Upper lobe of left lung (tissue), 6 donors: ENCODE measurements around the gene FAF1. TPM values are rescaled to one million over a fixed set of nuclear protein-coding genes. Genes with fewer than 3 reads are reported as not detected.

ENCODE experiments used
- ATAC-seq, 2 donors: fragments of 200-7000 bp; cut with Tn5 transposase; one replicate each; pipeline ENCODE4 v1.9.1; 2022; ENCODE audit warnings: mild to moderate bottlenecking in 2 of 2, moderate library complexity in 2 of 2; ENCODE audit not compliant: low FRiP score in 2 of 2
- DNase-seq, 2 donors: peaks; one replicate each; pipeline ENCODE4 v3.0.0-alpha.2; 2019 to 2020
- H3K27ac ChIP-seq, 4 donors: fragments of 200-600 bp; sonication (generic); one replicate each; pipeline ENCODE4 v1.5.1; 2016 to 2019
- H3K27me3 ChIP-seq, 4 donors: fragments of 200-600 bp; sonication (generic); one replicate each; pipeline ENCODE4 v1.5.1; 2017 to 2019
- H3K36me3 ChIP-seq, 4 donors: fragments of 200-600 bp; sonication (generic); one replicate each; pipeline ENCODE4 v1.5.1; 2016 to 2019
- H3K4me1 ChIP-seq, 4 donors: fragments of 200-600 bp; sonication (generic); one replicate each; pipeline ENCODE4 v1.5.1; 2018 to 2019
- H3K4me3 ChIP-seq, 4 donors: fragments of 200-600 bp; sonication (generic); one replicate each; pipeline ENCODE4 v1.5.1; 2017 to 2019; ENCODE audit warnings: mild to moderate bottlenecking in 2 of 4, moderate library complexity in 1 of 4
- H3K9me3 ChIP-seq, 4 donors: fragments of 200-600 bp; sonication (generic); one replicate each; pipeline ENCODE4 v1.5.1; 2018 to 2019
- CTCF ChIP-seq, 6 experiments: fragments of 450-650 bp in 4 of 6; fragments of 200-600 bp in 2 of 6; sonication (generic) in 2 of 6; IDR thresholded peaks; one replicate each; pipeline ENCODE4 v1.5.1; 2016 to 2019; ENCODE audit warnings: antibody characterized with exemption in 6 of 6
- EP300 ChIP-seq, 4 donors: sonication (generic); formaldehyde crosslinking; IDR thresholded peaks; one replicate each; pipeline ENCODE4 v1.5.1; 2017; ENCODE audit warnings: antibody characterized with exemption in 4 of 4, control low read depth in 2 of 4
- POLR2A ChIP-seq, 4 donors: fragments of 450-650 bp; IDR thresholded peaks; one replicate each; pipeline ENCODE4 v1.5.1; 2016 to 2017; ENCODE audit warnings: antibody characterized with exemption in 4 of 4, mild to moderate bottlenecking in 2 of 4
- POLR2AphosphoS5 ChIP-seq, 2 donors: sonication (generic); formaldehyde crosslinking; IDR thresholded peaks; one replicate each; pipeline ENCODE4 v1.5.1; 2017; ENCODE audit warnings: antibody characterized with exemption in 2 of 2
- WGBS, 2 donors: methylation state at CpG; one replicate each; pipeline ENCODE4 v1.1.5; 2017 to 2018; 5-methylcytosine and 5-hydroxymethylcytosine counted together
- total RNA-seq, 6 donors: library from RNA; depleted of rRNA in 4 of 6; stranded (reverse); fragments of >200 nt in 4 of 6; gene quantifications; one replicate each; pipeline versions ENCODE4 v1.1.0 to v1.2.1, GENCODE V29; 2016 to 2021
- donor health status: DM: no; HTN: no; CAD: no; lungs with moderate emphysema.
- donor health status: DM: no; HTN: yes; CAD: no; lungs with severe emphysema.

The FAF1 gene
- total RNA-seq, 6 donors from 2014 or later = 30.2 to 52.3 (median 35.0) TPM

DNA sequence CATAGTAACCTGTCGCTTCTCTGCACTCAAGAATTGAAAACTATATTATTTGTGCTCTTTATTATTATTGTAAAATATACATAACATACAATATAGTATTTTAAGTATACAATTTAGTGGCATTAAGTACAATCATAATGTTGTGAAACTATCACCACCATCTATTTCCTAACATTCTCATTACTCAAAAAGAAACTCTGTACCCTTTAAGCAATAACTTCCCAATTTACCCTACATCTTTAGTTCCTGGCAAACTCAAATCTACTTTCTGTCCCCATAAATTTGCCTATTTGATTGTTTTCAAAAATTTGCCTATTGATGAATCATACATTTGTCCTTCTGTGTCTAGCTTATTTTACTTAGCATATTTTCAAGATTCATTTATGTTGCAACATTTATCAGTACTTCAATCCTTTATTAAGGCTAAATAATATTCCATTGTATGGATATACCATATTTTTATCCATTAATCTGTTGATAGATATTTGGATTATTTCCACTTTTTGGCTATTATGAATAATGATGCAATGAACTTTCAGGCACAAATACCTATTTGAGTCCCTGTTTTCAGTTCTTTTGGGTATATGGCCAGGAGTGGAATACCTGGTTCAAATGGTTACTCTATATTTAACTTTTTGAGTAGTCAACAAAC lies 437.2 kb downstream of the FAF1 start:
- Histone ChIP-seq H3K27me3 (no peaks in the 10 kb centered on the region), H3K36me3 (peaks cover 0 to 6% (median 2%) of the 10 kb centered on the region in 4 donors), H3K4me1 (no peaks in the 10 kb centered on the region), H3K4me3 (no peak overlapping the region), H3K27ac (no peak overlapping the region), H3K9me3 (peaks cover 0 to 4% (median 0%) of the 10 kb centered on the region in 4 donors)
- WGBS, 2 donors = 100% methylated on average over 1 of the region's 1 CpG
- DNase-seq (no peak), ATAC-seq (no peak)
- TF ChIP-seq POLR2AphosphoS5 (IDR thresholded peaks at IDR 0.05) = no peak
- no peak for TF ChIP-seq POLR2A (IDR thresholded peaks at IDR 0.05)
- TF ChIP-seq EP300 (IDR thresholded peaks at IDR 0.05) = no peak
- no peak for TF ChIP-seq CTCF (IDR thresholded peaks at IDR 0.05)

- Histone ChIP-seq H3K4me1 (no peaks in the 10 kb centered on the region), H3K27me3 (no peaks in the 10 kb centered on the region), H3K9me3 (peaks cover 0 to 4% (median 0%) of the 10 kb centered on the region in 4 donors), H3K4me3 (no peak overlapping the region), H3K36me3 (peaks cover 0 to 2% (median under 1%) of the 10 kb centered on the region in 4 donors), H3K27ac (no peak overlapping the region)
- TF ChIP-seq POLR2A (IDR thresholded peaks at IDR 0.05) = no peak
- no peak for TF ChIP-seq CTCF (IDR thresholded peaks at IDR 0.05)
- no peak for TF ChIP-seq POLR2AphosphoS5 (IDR thresholded peaks at IDR 0.05)
- TF ChIP-seq EP300 (IDR thresholded peaks at IDR 0.05) = no peak
- DNase-seq (no peak), ATAC-seq (no peak)
- 92 to 93% methylated on average over 4 of the region's 4 CpGs for WGBS, 2 donors
These were observed 438.4 kb downstream of the FAF1 start for GRCh38 chr1:50521703-50522102.

GRCh38 chr1:50517488-50517887 lies 442.6 kb downstream of the FAF1 start:
- ATAC-seq = no peak
- Histone ChIP-seq H3K4me1 (no peaks in the 10 kb centered on the region), H3K27me3 (no peaks in the 10 kb centered on the region), H3K9me3 (no peaks in the 10 kb centered on the region), H3K36me3 (no peaks in the 10 kb centered on the region), H3K27ac (no peak overlapping the region), H3K4me3 (no peak overlapping the region)
- DNase-seq = no peak
- TF ChIP-seq CTCF (IDR thresholded peaks at IDR 0.05) (no peak), EP300 (IDR thresholded peaks at IDR 0.05) (no peak), POLR2A (IDR thresholded peaks at IDR 0.05) (no peak), POLR2AphosphoS5 (IDR thresholded peaks at IDR 0.05) (no peak)

DNA sequence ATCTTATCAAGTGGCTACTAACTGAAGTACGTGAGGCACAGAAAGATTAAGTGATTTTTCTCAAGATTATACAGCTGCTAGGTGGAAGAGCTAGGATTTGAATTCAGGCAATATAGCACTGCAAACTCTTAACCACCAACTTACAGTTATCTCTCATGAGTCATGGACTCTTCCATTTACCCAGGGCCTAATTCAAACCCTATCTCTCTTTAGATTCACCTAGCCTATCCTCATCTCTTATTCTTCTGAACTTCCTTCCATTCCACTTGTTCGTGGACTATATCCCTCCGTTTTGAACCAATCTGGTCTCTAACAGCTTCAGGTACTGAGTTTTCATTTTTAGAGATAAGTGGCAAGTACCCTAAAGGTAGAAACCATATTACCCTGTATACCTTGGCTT lies 444.0 kb downstream of the FAF1 start:
- no peak for TF ChIP-seq CTCF (IDR thresholded peaks at IDR 0.05)
- TF ChIP-seq EP300 (IDR thresholded peaks at IDR 0.05) = no peak
- no peak for TF ChIP-seq POLR2A (IDR thresholded peaks at IDR 0.05)
- no peak for TF ChIP-seq POLR2AphosphoS5 (IDR thresholded peaks at IDR 0.05)
- Histone ChIP-seq H3K27me3 (no peaks in the 10 kb centered on the region), H3K27ac (no peak overlapping the region), H3K4me3 (no peak overlapping the region), H3K4me1 (no peaks in the 10 kb centered on the region), H3K9me3 (no peaks in the 10 kb centered on the region), H3K36me3 (no peaks in the 10 kb centered on the region)
- no peak for ATAC-seq
- 94 to 95% methylated on average over 3 of the region's 3 CpGs for WGBS, 2 donors
- DNase-seq = no peak

- Histone ChIP-seq H3K36me3 (peaks cover 0 to 11% (median 0%) of the 10 kb centered on the region in 4 donors), H3K27ac (no peak overlapping the region), H3K4me1 (no peaks in the 10 kb centered on the region), H3K9me3 (peaks cover 0 to 6% (median 5%) of the 10 kb centered on the region in 4 donors), H3K4me3 (no peak overlapping the region), H3K27me3 (no peaks in the 10 kb centered on the region)
- DNase-seq = no peak
- TF ChIP-seq CTCF (IDR thresholded peaks at IDR 0.05) = no peak
- TF ChIP-seq EP300 (IDR thresholded peaks at IDR 0.05) = no peak
- TF ChIP-seq POLR2A (IDR thresholded peaks at IDR 0.05) = no peak
- no peak for TF ChIP-seq POLR2AphosphoS5 (IDR thresholded peaks at IDR 0.05)
- ATAC-seq = no peak
These were observed 452.0 kb downstream of the FAF1 start for GRCh38 chr1:50508040-50508586.
